Endothelial cell of umbilical vein (primary cell): ENCODE results near the gene SLC44A5. TPM values are rescaled to one million over a fixed set of nuclear protein-coding genes. Genes with fewer than 3 reads are reported as not detected.

Source experiments
- BruUV-seq: library from RNA; stranded (reverse); fragments of 400-500 nt; replicated peaks from 2 replicates; lab custom pipeline; 2021; lab: Mats Ljungman, UMichigan
- CTCF ChIA-PET: fragments of 300-600, 350-600 bp; sonication (Branson Sonifier 250); formaldehyde crosslinking; loops from one replicate; lab custom pipeline; 2021; ENCODE audit warnings: antibody characterized with exemption, inconsistent platforms; lab: Charles Lee
- POLR2A ChIA-PET: fragments of 300-600, 350-600 bp; sonication (Branson Sonifier 250); formaldehyde crosslinking; loops from one replicate; lab custom pipeline; 2021; ENCODE audit warnings: antibody characterized with exemption, inconsistent platforms; lab: Charles Lee
- DNase-seq: peaks from one replicate; pipeline ENCODE4 v3.0.0-alpha.2; 2011; ENCODE audit warnings: low read depth, low spot score
- FAIRE-seq: peaks from 2 replicates; lab custom pipeline; 2011; peaks lifted over from hg19 to GRCh38; lab: Jason Lieb, UNC
- H2AFZ ChIP-seq: 2 replicates; pipeline ENCODE4 v1.6.0; 2012; ENCODE audit warnings: low read depth, low read length, control low read depth, inconsistent platforms
- H3K27ac ChIP-seq: 2 replicates; pipeline ENCODE4 v1.5.1; 2011; ENCODE audit warnings: low read depth, mild to moderate bottlenecking, control low read depth, low read length, moderate library complexity; ENCODE audit not compliant: insufficient read depth
- H3K27me3 ChIP-seq, 2 experiments: 2 replicates each; pipeline versions ENCODE4 v1.6.0 to v1.6.1; 2011; ENCODE audit warnings: low read length in 2 of 2, mixed read lengths in 1 of 2; ENCODE audit not compliant: control insufficient read depth in 2 of 2, insufficient read depth in 2 of 2
- H3K36me3 ChIP-seq, 2 experiments: 2 replicates in 1 of 2; 3 replicates in 1 of 2; pipeline ENCODE4 v1.5.1; 2011; ENCODE audit warnings: low read length in 2 of 2, mild to moderate bottlenecking in 1 of 2, moderate library complexity in 1 of 2; ENCODE audit not compliant: control insufficient read depth in 2 of 2, insufficient read depth in 2 of 2; ENCODE audit errors: extremely low read depth in 1 of 2
- H3K4me1 ChIP-seq: 3 replicates; pipeline ENCODE4 v1.5.1; 2011; ENCODE audit warnings: mild to moderate bottlenecking, low read length; ENCODE audit not compliant: control insufficient read depth, insufficient read depth; ENCODE audit errors: extremely low read depth
- H3K4me2 ChIP-seq: 2 replicates; pipeline ENCODE4 v1.6.1; 2011; ENCODE audit warnings: low read length, control low read depth, mixed read lengths; ENCODE audit not compliant: insufficient read depth
- H3K4me3 ChIP-seq, 3 experiments: fragments of 200-600 bp in 1 of 3; sonication (generic), shearing (Covaris generic) in 1 of 3; replicated peaks in 1 of 3; 2 replicates each; pipeline ENCODE4 v1.5.1; 2011 to 2016; ENCODE audit warnings: control low read depth in 3 of 3, low read length in 3 of 3, mild to moderate bottlenecking in 2 of 3, inconsistent platforms in 1 of 3, low read depth in 1 of 3, moderate library complexity in 1 of 3; ENCODE audit not compliant: insufficient read depth in 1 of 3
- H3K79me2 ChIP-seq: 2 replicates; pipeline ENCODE4 v1.6.0; 2012; ENCODE audit warnings: low read length, inconsistent platforms; ENCODE audit not compliant: control insufficient read depth, insufficient read depth
- H3K9ac ChIP-seq: replicated peaks from 2 replicates; pipeline ENCODE3; 2011; ENCODE audit warnings: low read length, control low read depth; ENCODE audit not compliant: insufficient read depth; ENCODE audit errors: extremely low read depth
- H3K9me1 ChIP-seq: replicated peaks from 3 replicates; pipeline ENCODE4 v1.6.0; 2011; ENCODE audit warnings: mild to moderate bottlenecking, low read length; ENCODE audit not compliant: control insufficient read depth, insufficient read depth; ENCODE audit errors: extremely low read depth
- H3K9me3 ChIP-seq: replicated peaks from 2 replicates; pipeline ENCODE4 v1.5.1; 2012; ENCODE audit warnings: low read length, inconsistent platforms; ENCODE audit not compliant: control insufficient read depth, insufficient read depth
- H4K20me1 ChIP-seq: replicated peaks from 2 replicates; pipeline ENCODE3; 2011; ENCODE audit warnings: mild to moderate bottlenecking, low read length; ENCODE audit not compliant: control insufficient read depth, insufficient read depth; ENCODE audit errors: extremely low read depth
- CTCF ChIP-seq, 2 donors: IDR thresholded peaks; 1 replicate in 1 of 2; 2 replicates in 1 of 2; pipeline ENCODE4 v1.5.1; 2011; ENCODE audit warnings: low read length in 2 of 2, mild to moderate bottlenecking in 2 of 2, moderate library complexity in 2 of 2, control low read depth in 1 of 2, inconsistent platforms in 1 of 2, low read depth in 1 of 2; ENCODE audit not compliant: insufficient read depth in 1 of 2; ENCODE audit errors: extremely low read depth in 1 of 2
- EZH2 ChIP-seq: IDR thresholded peaks from 2 replicates; pipeline ENCODE4 v1.6.1; 2012; ENCODE audit warnings: borderline replicate concordance, low read depth, mild to moderate bottlenecking, moderate library complexity, low read length, inconsistent platforms; ENCODE audit not compliant: severe bottlenecking
- FOS ChIP-seq: IDR thresholded peaks from 2 replicates; pipeline ENCODE4 v1.6.1; 2011; ENCODE audit warnings: mild to moderate bottlenecking, low read length, moderate library complexity, borderline replicate concordance; ENCODE audit not compliant: insufficient read depth
- GATA2 ChIP-seq: IDR thresholded peaks from 2 replicates; pipeline ENCODE4 v1.7.0; 2011; ENCODE audit warnings: low read depth, mild to moderate bottlenecking, moderate library complexity, mixed read lengths, low read length; ENCODE audit not compliant: insufficient read length, insufficient read depth
- JUN ChIP-seq: IDR thresholded peaks from 2 replicates; pipeline ENCODE4 v1.6.1; 2011; ENCODE audit warnings: borderline replicate concordance, low read depth; ENCODE audit not compliant: insufficient read length, insufficient read depth
- MYC ChIP-seq: IDR thresholded peaks from one replicate; pipeline ENCODE4 v1.6.1; 2011; ENCODE audit warnings: mild to moderate bottlenecking, low read depth, low read length
- POLR2AphosphoS5 ChIP-seq: IDR thresholded peaks from 2 replicates; pipeline ENCODE4 v1.6.1; 2012; ENCODE audit warnings: low read depth, mild to moderate bottlenecking, control low read depth, low read length, moderate library complexity; ENCODE audit not compliant: insufficient read depth
- dilution Hi-C: fragments of 300-500 bp; cut with MboI; formaldehyde crosslinking; loops from one replicate; pipeline ENCODE4 v1.15.0; 2019; ENCODE audit warnings: low sequenced_read_pairs; ENCODE audit not compliant: extremely low pct_ligation_motif_present
- intact Hi-C: fragments of 100-400 bp; cut with micrococcal nuclease; formaldehyde crosslinking; loops from one replicate; pipeline ENCODE4 v1.10.0; 2022
- polyA plus RNA-seq, 4 experiments: library from polyadenylated mRNA; depleted of rRNA in 3 of 4; stranded (reverse) in 3 of 4; unstranded in 1 of 4; fragments of >200 nt; gene quantifications; 2 replicates each; pipeline versions ENCODE4 v1.2.1 to v1.2.3, GENCODE V29; 2011 to 2012; ENCODE audit warnings: missing spikeins in 1 of 4
- total RNA-seq: library from RNA; stranded (reverse); gene quantifications from 2 replicates; pipeline ENCODE4 v1.2.3, GENCODE V29; 2021
- TF ChIP-seq, protein P1 (sequence below): IDR thresholded peaks from 2 replicates; pipeline ENCODE4 v1.6.1; 2011; ENCODE audit not compliant: insufficient read depth, insufficient read length

SLC44A5 gene
- total and polyA plus RNA-seq, 2 donors (not counting 3 experiments of a cell fraction or from before 2014, with no cell fraction given): 1.6 to 3.2 TPM

- H3K4me1 ChIP-seq: no peaks in the 10 kb centered on the region
- H3K9ac ChIP-seq: no peak overlapping the region
- dilution Hi-C loops: no loop called here
- H3K4me3 ChIP-seq: no peak overlapping the region
- BruUV-seq: no TSS peak
- DNase-seq (no peak), FAIRE-seq (no peak)
- no peaks in the 10 kb centered on the region for H3K79me2 ChIP-seq
- CTCF ChIA-PET: interaction anchor here (1.0 to 1.7 kb wide), 2 partner anchors 8 to 11 kb away, joined by 4 to 6 read pairs; no protein-coding TSS in a partner anchor
- no peak overlapping the region for H3K4me2 ChIP-seq
- H3K9me3 ChIP-seq: no peaks in the 10 kb centered on the region
- no peak overlapping the region for H2AFZ ChIP-seq
- no peak overlapping the region for H3K27ac ChIP-seq
- no peaks in the 10 kb centered on the region for H3K27me3 ChIP-seq
- POLR2A ChIA-PET: no interaction called here
- no peaks in the 10 kb centered on the region for H3K9me1 ChIP-seq
- intact Hi-C loops: no loop called here
- H3K36me3 ChIP-seq: no peaks in the 10 kb centered on the region
- no peaks in the 10 kb centered on the region for H4K20me1 ChIP-seq
- TF ChIP-seq MYC (no peak), EZH2 (no peak), CTCF (IDR thresholded peaks at IDR 0.05; ENCODE audit: extremely low read depth in 1 of 2, insufficient read depth in 1 of 2, low read depth in 1 of 2, low read length in 2 of 2) (no peak), FOS (no peak), GATA2 (no peak), POLR2AphosphoS5 (no peak), JUN (no peak)
- TF ChIP-seq, protein P1, sequence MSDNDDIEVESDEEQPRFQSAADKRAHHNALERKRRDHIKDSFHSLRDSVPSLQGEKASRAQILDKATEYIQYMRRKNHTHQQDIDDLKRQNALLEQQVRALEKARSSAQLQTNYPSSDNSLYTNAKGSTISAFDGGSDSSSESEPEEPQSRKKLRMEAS: no peak
Measured at GRCh38 chr1:75327395-75327794, 283.5 kb downstream of the SLC44A5 start.
